ENCODE data around the gene RRP12. TPM values are rescaled to one million over a fixed set of nuclear protein-coding genes. Genes with fewer than 3 reads are reported as not detected.

RRP12 gene
- total RNA-seq, 2 experiments from 2014 or later, result 30.9 to 35.6 TPM

- peaks cover 34% of the 10 kb centered on the region for H3K4me1 Mint-ChIP-seq (ENCODE audit: low read depth)
- ChIA-PET CTCF (interaction anchor here (0.6 to 3.7 kb wide), 11 partner anchors 7 to 261 kb away, joined by 3 to 24 read pairs (median 5); partner anchors contain the start of genes ARHGAP19 and FRAT1), POLR2A (interaction anchor here (0.9 to 5.0 kb wide), 8 partner anchors 8 to 67 kb away, joined by 3 to 46 read pairs (median 4); partner anchors contain the start of genes ARHGAP19, FRAT1 and RRP12)
- peaks cover 22% of the 10 kb centered on the region for H3K27me3 Mint-ChIP-seq (ENCODE audit: low read depth)
- ATAC-seq (peak; percentile 42), DNase-seq (peak; percentile 53)
- peak overlapping the region; percentile 91 for H3K27ac Mint-ChIP-seq
- peaks cover 27% of the 10 kb centered on the region for H3K36me3 Mint-ChIP-seq (ENCODE audit: low read depth)
- peak overlapping the region; percentile 75 for H3K4me3 Mint-ChIP-seq
- no peaks in the 10 kb centered on the region for H3K9me3 Mint-ChIP-seq (ENCODE audit: insufficient read depth)
Measured at GRCh38 chr10:97333601-97334369, 67.4 kb downstream of the RRP12 start.

- peak overlapping the region; percentile 91 for H3K27ac Mint-ChIP-seq
- DNase-seq, result no peak
- peaks cover 22% of the 10 kb centered on the region for H3K27me3 Mint-ChIP-seq (ENCODE audit: low read depth)
- peak overlapping the region; percentile 75 for H3K4me3 Mint-ChIP-seq
- peak; percentile 5 for ATAC-seq
- H3K4me1 Mint-ChIP-seq (ENCODE audit: low read depth), result peaks cover 34% of the 10 kb centered on the region
- ChIA-PET CTCF (interaction anchor here (0.7 to 3.7 kb wide), 14 partner anchors 8 to 260 kb away, joined by 3 to 24 read pairs (median 4); partner anchors contain the start of genes ARHGAP19 and FRAT1), POLR2A (interaction anchor here (1.0 to 5.0 kb wide), 6 partner anchors 11 to 68 kb away, joined by 3 to 46 read pairs (median 4); partner anchors contain the start of genes FRAT1 and RRP12)
- peaks cover 27% of the 10 kb centered on the region for H3K36me3 Mint-ChIP-seq (ENCODE audit: low read depth)
- no peaks in the 10 kb centered on the region for H3K9me3 Mint-ChIP-seq (ENCODE audit: insufficient read depth)
Measured at GRCh38 chr10:97333351-97333600, 67.9 kb downstream of the RRP12 start.

- CTCF ChIA-PET, result interaction anchor here (0.7 to 3.7 kb wide), 16 partner anchors 8 to 260 kb away, joined by 3 to 24 read pairs (median 4); partner anchors contain the start of genes ARHGAP19 and FRAT1
- H3K4me3 Mint-ChIP-seq, result peak overlapping the region; percentile 75
- POLR2A ChIA-PET, result interaction anchor here (0.9 to 5.0 kb wide), 5 partner anchors 11 to 68 kb away, joined by 3 to 46 read pairs (median 6); partner anchors contain the start of genes FRAT1 and RRP12
- H3K36me3 Mint-ChIP-seq (ENCODE audit: low read depth), result peaks cover 27% of the 10 kb centered on the region
- DNase-seq (no peak), ATAC-seq (no peak)
- peaks cover 18% of the 10 kb centered on the region for H3K27me3 Mint-ChIP-seq (ENCODE audit: low read depth)
- no peaks in the 10 kb centered on the region for H3K9me3 Mint-ChIP-seq (ENCODE audit: insufficient read depth)
- H3K27ac Mint-ChIP-seq, result peak overlapping the region; percentile 91
- peaks cover 38% of the 10 kb centered on the region for H3K4me1 Mint-ChIP-seq (ENCODE audit: low read depth)
Measured at GRCh38 chr10:97332591-97333350, 68.4 kb downstream of the RRP12 start.

GRCh38 chr10:97331153-97331703, 69.9 kb downstream of the RRP12 start:
- Mint-ChIP-seq H3K36me3 (ENCODE audit: low read depth) (peaks cover 27% of the 10 kb centered on the region), H3K27ac (no peak overlapping the region), H3K9me3 (ENCODE audit: insufficient read depth) (no peaks in the 10 kb centered on the region), H3K4me1 (ENCODE audit: low read depth) (peaks cover 51% of the 10 kb centered on the region), H3K27me3 (ENCODE audit: low read depth) (peaks cover 4% of the 10 kb centered on the region), H3K4me3 (peak overlapping the region; percentile 6)
- no peak for ATAC-seq
- ChIA-PET CTCF (interaction anchor here (1.2 to 3.7 kb wide), 4 partner anchors 9 to 121 kb away, joined by 3 to 24 read pairs (median 12); partner anchors contain the start of gene FRAT1), POLR2A (interaction anchor here (0.6 to 5.0 kb wide), 2 partner anchors 12 to 16 kb away, joined by 4 to 46 read pairs; partner anchors contain the start of gene FRAT1)
- no peak for DNase-seq

- ChIA-PET POLR2A (interaction anchor here (2.6 to 5.0 kb wide), 2 partner anchors 10 kb away, joined by 14 to 46 read pairs; partner anchors contain the start of gene FRAT1), CTCF (interaction anchor here (1.2 to 1.5 kb wide), 2 partner anchors 10 to 51 kb away, joined by 3 to 6 read pairs; no protein-coding TSS in a partner anchor)
- H3K4me3 Mint-ChIP-seq, result no peak overlapping the region
- no peaks in the 10 kb centered on the region for H3K27me3 Mint-ChIP-seq (ENCODE audit: low read depth)
- H3K9me3 Mint-ChIP-seq (ENCODE audit: insufficient read depth), result no peaks in the 10 kb centered on the region
- peaks cover 50% of the 10 kb centered on the region for H3K4me1 Mint-ChIP-seq (ENCODE audit: low read depth)
- peaks cover 27% of the 10 kb centered on the region for H3K36me3 Mint-ChIP-seq (ENCODE audit: low read depth)
- ATAC-seq (no peak), DNase-seq (no peak)
- H3K27ac Mint-ChIP-seq, result no peak overlapping the region
Measured at GRCh38 chr10:97329766-97330165, 71.4 kb downstream of the RRP12 start.

- ChIA-PET CTCF (interaction anchor here (1.2 to 1.5 kb wide), 3 partner anchors 9 to 72 kb away, joined by 3 to 8 read pairs (median 6); partner anchors contain the start of gene RRP12), POLR2A (interaction anchor here (2.6 kb wide), 1 partner anchor 9 kb away, joined by 14 read pairs; the partner anchor contains the start of gene FRAT1)
- ATAC-seq (no peak), DNase-seq (no peak)
- H3K4me1 Mint-ChIP-seq (ENCODE audit: low read depth), result peaks cover 50% of the 10 kb centered on the region
- H3K27me3 Mint-ChIP-seq (ENCODE audit: low read depth), result no peaks in the 10 kb centered on the region
- no peak overlapping the region for H3K27ac Mint-ChIP-seq
- no peaks in the 10 kb centered on the region for H3K9me3 Mint-ChIP-seq (ENCODE audit: insufficient read depth)
- H3K36me3 Mint-ChIP-seq (ENCODE audit: low read depth), result peaks cover 27% of the 10 kb centered on the region
- H3K4me3 Mint-ChIP-seq, result no peak overlapping the region
Measured at GRCh38 chr10:97328646-97329453, 72.3 kb downstream of the RRP12 start.

- DNase-seq (no peak), ATAC-seq (no peak)
- peaks cover 40% of the 10 kb centered on the region for H3K4me1 Mint-ChIP-seq (ENCODE audit: low read depth)
- H3K9me3 Mint-ChIP-seq (ENCODE audit: insufficient read depth), result no peaks in the 10 kb centered on the region
- H3K27me3 Mint-ChIP-seq (ENCODE audit: low read depth), result no peaks in the 10 kb centered on the region
- H3K36me3 Mint-ChIP-seq (ENCODE audit: low read depth), result peaks cover 17% of the 10 kb centered on the region
- ChIA-PET POLR2A (interaction anchor here (0.6 to 2.6 kb wide), 3 partner anchors 8 to 36 kb away, joined by 3 to 14 read pairs (median 3); partner anchors contain the start of genes ARHGAP19 and FRAT1), CTCF (interaction anchor here (0.6 to 1.4 kb wide), 2 partner anchors 10 to 49 kb away, joined by 4 to 8 read pairs; no protein-coding TSS in a partner anchor)
- no peak overlapping the region for H3K4me3 Mint-ChIP-seq
- peak overlapping the region; percentile 36 for H3K27ac Mint-ChIP-seq
Measured at GRCh38 chr10:97327348-97328294, 73.5 kb downstream of the RRP12 start.

- ChIA-PET POLR2A (interaction anchor here (1.6 kb wide), 1 partner anchor 9 kb away, joined by 5 read pairs; the partner anchor contains the start of gene FRAT2), CTCF (interaction anchor here (1.0 to 1.8 kb wide), 2 partner anchors 39 to 47 kb away, joined by 3 to 7 read pairs; no protein-coding TSS in a partner anchor)
Measured at GRCh38 chr10:97325754-97326153, 75.4 kb downstream of the RRP12 start.

GRCh38 chr10:97323501-97323900, 77.6 kb downstream of the RRP12 start:
- Mint-ChIP-seq H3K9me3 (ENCODE audit: insufficient read depth) (no peaks in the 10 kb centered on the region), H3K27me3 (ENCODE audit: low read depth) (no peaks in the 10 kb centered on the region), H3K36me3 (ENCODE audit: low read depth) (no peaks in the 10 kb centered on the region), H3K27ac (no peak overlapping the region), H3K4me1 (ENCODE audit: low read depth) (peaks cover 43% of the 10 kb centered on the region), H3K4me3 (no peak overlapping the region)
- ChIA-PET POLR2A (no interaction called here), CTCF (no interaction called here)
- ATAC-seq, result no peak
- no peak for DNase-seq

More at GRCh38 chr10:97325754-97326153, 75.4 kb downstream of the RRP12 start:
- no peaks in the 10 kb centered on the region for H3K27me3 Mint-ChIP-seq (ENCODE audit: low read depth)
- ATAC-seq (no peak), DNase-seq (no peak)
- no peak overlapping the region for H3K4me3 Mint-ChIP-seq
- peaks cover 37% of the 10 kb centered on the region for H3K4me1 Mint-ChIP-seq (ENCODE audit: low read depth)
- H3K36me3 Mint-ChIP-seq (ENCODE audit: low read depth), result peaks cover 5% of the 10 kb centered on the region
- H3K27ac Mint-ChIP-seq, result no peak overlapping the region
- no peaks in the 10 kb centered on the region for H3K9me3 Mint-ChIP-seq (ENCODE audit: insufficient read depth)

All from activated CD8-positive, alpha-beta T cell treated with anti-CD3 and anti-CD28 coated beads, Interleukin-2, amount 10 ng/mL, durations not matched to agents 7 days and 5 days (primary cell).